BE2C (cell line): ENCODE measurements around the gene CCDC33.

Experiments
- DNase-seq: peaks from one replicate; pipeline ENCODE4 v3.0.0-alpha.2; 2020
- H3K27me3 ChIP-seq: fragments of 250-450 bp; sonication (Bioruptor Pico); 2 replicates; pipeline ENCODE4 v1.5.1; 2020; ENCODE audit warnings: mild to moderate bottlenecking
- H3K36me3 ChIP-seq: fragments of 250-450 bp; sonication (Bioruptor Pico); 2 replicates; pipeline ENCODE4 v1.5.1; 2020; ENCODE audit warnings: mild to moderate bottlenecking
- H3K4me1 ChIP-seq: fragments of 250-450 bp; sonication (Bioruptor Pico); 2 replicates; pipeline ENCODE4 v1.5.1; 2020
- H3K4me3 ChIP-seq: 2 replicates; pipeline ENCODE4 v1.5.1; 2011; ENCODE audit warnings: low read depth, low read length
- H3K9me3 ChIP-seq: fragments of 250-450 bp; sonication (Bioruptor Pico); 2 replicates; pipeline ENCODE4 v1.5.1; 2020
- TF ChIP-seq, protein P1 (sequence below): IDR thresholded peaks from 2 replicates; pipeline ENCODE4 v1.5.1; 2012; ENCODE audit warnings: mild to moderate bottlenecking, low read depth, low read length

Gene CCDC33

DNA sequence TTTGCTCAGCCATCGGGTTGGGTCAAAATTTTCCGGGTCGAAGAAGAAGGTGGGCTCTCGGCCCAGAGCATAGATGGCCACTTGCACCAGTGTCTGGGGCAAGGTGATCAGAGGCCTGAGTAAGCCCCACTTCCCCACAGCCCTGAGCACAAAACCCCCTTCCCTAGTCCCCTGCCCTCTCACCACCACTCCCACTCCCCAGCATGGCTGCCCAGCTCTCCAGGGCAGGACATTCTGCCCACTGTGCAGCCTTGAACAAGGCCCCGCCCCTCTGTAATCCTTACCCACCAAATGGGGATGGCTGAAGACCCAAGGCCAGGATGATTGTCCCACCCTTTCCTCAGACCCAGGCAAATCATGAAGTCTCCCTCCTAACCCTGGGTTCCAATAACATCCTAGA, 102.5 kb downstream of the CCDC33 start:
- no peak overlapping the region for H3K4me3 ChIP-seq
- DNase-seq: no peak
- no peaks in the 10 kb centered on the region for H3K27me3 ChIP-seq
- no peaks in the 10 kb centered on the region for H3K36me3 ChIP-seq
- H3K9me3 ChIP-seq: no peaks in the 10 kb centered on the region
- TF ChIP-seq, protein P1, sequence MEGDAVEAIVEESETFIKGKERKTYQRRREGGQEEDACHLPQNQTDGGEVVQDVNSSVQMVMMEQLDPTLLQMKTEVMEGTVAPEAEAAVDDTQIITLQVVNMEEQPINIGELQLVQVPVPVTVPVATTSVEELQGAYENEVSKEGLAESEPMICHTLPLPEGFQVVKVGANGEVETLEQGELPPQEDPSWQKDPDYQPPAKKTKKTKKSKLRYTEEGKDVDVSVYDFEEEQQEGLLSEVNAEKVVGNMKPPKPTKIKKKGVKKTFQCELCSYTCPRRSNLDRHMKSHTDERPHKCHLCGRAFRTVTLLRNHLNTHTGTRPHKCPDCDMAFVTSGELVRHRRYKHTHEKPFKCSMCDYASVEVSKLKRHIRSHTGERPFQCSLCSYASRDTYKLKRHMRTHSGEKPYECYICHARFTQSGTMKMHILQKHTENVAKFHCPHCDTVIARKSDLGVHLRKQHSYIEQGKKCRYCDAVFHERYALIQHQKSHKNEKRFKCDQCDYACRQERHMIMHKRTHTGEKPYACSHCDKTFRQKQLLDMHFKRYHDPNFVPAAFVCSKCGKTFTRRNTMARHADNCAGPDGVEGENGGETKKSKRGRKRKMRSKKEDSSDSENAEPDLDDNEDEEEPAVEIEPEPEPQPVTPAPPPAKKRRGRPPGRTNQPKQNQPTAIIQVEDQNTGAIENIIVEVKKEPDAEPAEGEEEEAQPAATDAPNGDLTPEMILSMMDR: no peak
- no peaks in the 10 kb centered on the region for H3K4me1 ChIP-seq

DNA sequence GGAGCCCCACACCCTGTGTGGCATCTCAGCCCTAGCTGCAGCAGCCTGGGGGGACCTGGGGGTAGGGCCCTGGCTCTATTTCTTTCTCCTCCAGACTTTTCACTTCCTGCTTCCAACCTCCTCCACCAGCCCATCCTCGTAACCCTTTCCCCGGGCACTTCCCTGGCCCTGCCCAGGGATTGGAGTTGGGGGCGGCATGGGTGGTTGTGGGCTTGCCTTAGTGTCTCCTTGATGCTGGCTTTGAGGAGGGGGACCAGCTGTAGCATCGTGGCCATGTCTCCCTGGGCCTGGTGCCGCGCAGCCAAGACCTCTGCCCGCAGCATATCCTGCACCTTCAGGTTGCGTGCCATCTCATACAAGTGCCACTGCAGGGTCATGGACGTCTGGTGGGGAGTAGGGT, 103.2 kb downstream of the CCDC33 start:
- no peaks in the 10 kb centered on the region for H3K4me1 ChIP-seq
- H3K4me3 ChIP-seq: no peak overlapping the region
- no peaks in the 10 kb centered on the region for H3K27me3 ChIP-seq
- TF ChIP-seq, protein P1: no peak
- DNase-seq: no peak
- H3K36me3 ChIP-seq: no peaks in the 10 kb centered on the region
- no peaks in the 10 kb centered on the region for H3K9me3 ChIP-seq

DNA sequence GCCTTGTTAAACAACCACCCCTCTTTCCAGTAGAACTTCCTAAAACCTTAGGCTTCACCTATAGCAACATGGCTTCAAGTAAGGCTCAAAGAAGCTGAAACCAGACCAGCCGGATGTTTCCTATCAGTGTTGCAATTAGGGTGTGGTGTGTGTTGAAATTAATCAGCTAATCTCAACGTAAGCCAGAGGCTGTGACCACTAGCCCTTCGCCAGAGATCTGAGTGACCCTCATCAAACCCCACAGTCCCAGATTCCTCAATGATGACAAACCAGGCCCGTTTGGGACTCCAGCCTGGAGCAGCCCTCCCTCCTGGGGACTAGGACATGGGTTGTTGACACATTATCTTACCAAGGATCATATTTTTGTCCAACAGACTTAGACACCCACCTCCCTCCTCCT, 104.0 kb downstream of the CCDC33 start:
- Histone ChIP-seq H3K27me3 (no peaks in the 10 kb centered on the region), H3K9me3 (no peaks in the 10 kb centered on the region), H3K4me1 (no peaks in the 10 kb centered on the region), H3K4me3 (no peak overlapping the region), H3K36me3 (no peaks in the 10 kb centered on the region)
- no peak for DNase-seq
- TF ChIP-seq, protein P1: no peak

DNA sequence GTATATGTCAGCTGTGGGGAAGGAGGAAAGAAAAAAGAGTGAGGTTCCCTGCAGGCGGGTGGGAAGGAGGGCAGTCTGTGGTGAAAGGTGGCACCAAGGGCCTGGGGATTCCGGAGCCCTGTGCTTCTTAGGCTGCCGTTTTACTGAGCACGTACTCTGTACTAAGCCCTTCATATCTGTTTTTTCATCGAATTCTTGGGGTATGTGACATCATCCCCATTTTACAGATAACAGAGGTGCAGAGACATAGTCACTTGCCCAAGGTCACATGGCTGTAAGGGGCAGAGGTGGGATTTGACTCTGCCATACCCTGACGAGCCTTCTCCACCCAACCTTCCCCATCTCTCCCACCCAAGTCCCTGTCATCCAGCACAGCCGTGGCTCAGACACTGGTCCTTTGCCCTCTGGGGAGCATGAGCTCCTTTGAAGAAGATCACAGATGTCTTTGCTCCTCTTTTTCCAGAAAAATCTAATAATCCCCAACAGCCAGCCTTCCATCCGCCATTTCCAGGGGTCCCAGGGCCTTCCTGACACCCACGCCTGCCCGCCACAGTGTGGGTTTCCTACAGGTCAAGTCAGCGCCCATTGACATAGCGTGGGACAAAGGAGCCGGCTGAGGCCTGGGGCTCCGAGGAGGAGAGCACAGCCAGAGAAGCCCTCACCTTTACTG, 107.1 kb downstream of the CCDC33 start:
- no peak for DNase-seq
- TF ChIP-seq, protein P1: no peak
- Histone ChIP-seq H3K4me1 (no peaks in the 10 kb centered on the region), H3K9me3 (no peaks in the 10 kb centered on the region), H3K36me3 (no peaks in the 10 kb centered on the region), H3K4me3 (no peak overlapping the region), H3K27me3 (no peaks in the 10 kb centered on the region)

DNA sequence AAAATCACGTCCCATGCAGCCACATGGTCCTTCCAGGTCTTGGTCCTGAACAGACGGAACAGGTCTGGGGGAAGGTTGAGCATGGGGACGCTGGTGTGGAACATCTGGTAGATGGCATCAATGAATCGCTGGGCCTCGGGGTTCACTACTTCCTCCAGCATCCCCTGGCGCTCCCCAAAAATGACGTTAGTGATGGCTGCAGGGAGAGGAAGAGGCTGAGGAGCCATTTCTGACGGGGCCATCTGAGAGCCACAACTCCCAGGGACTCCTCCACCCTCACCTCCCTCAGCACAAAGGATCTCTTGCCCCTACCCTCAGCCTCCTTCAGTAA, 107.6 kb downstream of the CCDC33 start:
- DNase-seq: no peak
- Histone ChIP-seq H3K36me3 (no peaks in the 10 kb centered on the region), H3K4me1 (no peaks in the 10 kb centered on the region), H3K9me3 (no peaks in the 10 kb centered on the region), H3K27me3 (no peaks in the 10 kb centered on the region), H3K4me3 (no peak overlapping the region)
- TF ChIP-seq, protein P1: no peak

DNA sequence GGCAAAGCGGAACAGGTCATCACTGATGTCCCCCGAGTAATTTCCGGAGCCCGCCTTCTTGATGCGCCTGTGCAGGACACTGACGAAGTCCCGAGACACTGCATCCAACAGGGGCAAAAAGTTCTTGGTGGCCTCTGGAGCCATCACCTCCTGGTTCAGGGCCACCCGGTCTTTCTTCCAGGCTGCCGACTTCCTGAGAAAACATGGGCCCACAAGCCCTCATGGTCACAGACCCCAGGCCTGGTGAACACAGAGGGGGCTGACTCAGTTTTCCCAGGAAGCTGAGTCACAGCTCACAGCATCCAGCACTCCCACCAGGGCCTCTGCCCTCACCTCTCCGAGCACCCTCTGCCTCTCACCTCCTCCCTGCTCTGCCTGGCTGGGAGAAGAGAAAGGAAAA, 108.9 kb downstream of the CCDC33 start:
- Histone ChIP-seq H3K4me3 (no peak overlapping the region), H3K36me3 (no peaks in the 10 kb centered on the region), H3K9me3 (no peaks in the 10 kb centered on the region), H3K27me3 (no peaks in the 10 kb centered on the region), H3K4me1 (no peaks in the 10 kb centered on the region)
- TF ChIP-seq, protein P1: no peak
- DNase-seq: no peak
